Glomerular endothelial cell (primary cell): Measurements from ENCODE around the gene FAM168A. TPM values are rescaled to one million over a fixed set of nuclear protein-coding genes. Genes with fewer than 3 reads are reported as not detected.

Experiments used
- DNase-seq: peaks from one replicate; pipeline ENCODE4 v3.0.0-alpha.2; 2011; ENCODE audit warnings: low read depth, low spot score; ENCODE audit errors: extremely low read depth
- total RNA-seq: library from RNA; depleted of rRNA; stranded (reverse); fragments of >200 nt; gene quantifications from 2 replicates; pipeline ENCODE4 v1.2.3, GENCODE V29; 2015

Gene FAM168A
- total RNA-seq, 1 donor from 2014 or later = 20.4 TPM

GRCh38 chr11:73404506-73405145 lies 193.3 kb downstream of the FAM168A start:
- DNase-seq = no peak

- DNase-seq = peak; percentile 10
Measured at GRCh38 chr11:73404048-73404447, 193.9 kb downstream of the FAM168A start.

GRCh38 chr11:73403541-73403940 lies 194.4 kb downstream of the FAM168A start:
- DNase-seq = no peak

GRCh38 chr11:73402834-73403185 lies 195.1 kb downstream of the FAM168A start:
- no peak for DNase-seq

- DNase-seq = no peak
Measured at GRCh38 chr11:73401924-73402833, 195.7 kb downstream of the FAM168A start.

GRCh38 chr11:73401217-73401923 lies 196.5 kb downstream of the FAM168A start:
- no peak for DNase-seq

- DNase-seq = no peak
Measured at GRCh38 chr11:73400293-73400692, 197.6 kb downstream of the FAM168A start.

- no peak for DNase-seq
Measured at GRCh38 chr11:73399636-73400035, 198.3 kb downstream of the FAM168A start.

- no peak for DNase-seq
Measured at GRCh38 chr11:73399159-73399590, 198.7 kb downstream of the FAM168A start.

- no peak for DNase-seq
Measured at GRCh38 chr11:73398721-73399120, 199.2 kb downstream of the FAM168A start.

GRCh38 chr11:73398132-73398526 lies 199.8 kb downstream of the FAM168A start:
- DNase-seq = no peak

GRCh38 chr11:73397468-73398131 lies 200.3 kb downstream of the FAM168A start:
- DNase-seq = no peak

GRCh38 chr11:73396985-73397384 lies 200.9 kb downstream of the FAM168A start:
- DNase-seq = no peak

- no peak for DNase-seq
Measured at GRCh38 chr11:73396251-73396930, 201.5 kb downstream of the FAM168A start.

GRCh38 chr11:73395297-73396208 lies 202.4 kb downstream of the FAM168A start:
- DNase-seq = no peak

GRCh38 chr11:73394416-73395296 lies 203.3 kb downstream of the FAM168A start:
- no peak for DNase-seq

- no peak for DNase-seq
Measured at GRCh38 chr11:73393479-73394415, 204.2 kb downstream of the FAM168A start.
